NCI-H2029 treated with DMSO at 0.1 percent for 48 hours (cell line): Measurements from ENCODE around the gene GPR75.
"Not testable (repeated sequence)": the region's sequence is repeated elsewhere in the genome, so short reads cannot be mapped to it uniquely, and the experiment has no call there.

ENCODE experiments used
- DNase-seq: peaks from one replicate; lab custom pipeline; 2025; lab: John Stamatoyannopoulos, UW

The GPR75 gene

GRCh38 chr2:53852532-53852931 lies 7.2 kb downstream of the GPR75 start:
- no peak for DNase-seq

GRCh38 chr2:53851052-53851757 lies 8.6 kb downstream of the GPR75 start:
- not testable (repeated sequence) for DNase-seq

- DNase-seq = no peak
Measured at GRCh38 chr2:53848062-53848461, 11.7 kb downstream of the GPR75 start.

GRCh38 chr2:53843595-53843994 lies 16.2 kb downstream of the GPR75 start:
- DNase-seq = no peak

GRCh38 chr2:53842891-53843290 lies 16.9 kb downstream of the GPR75 start:
- DNase-seq = no peak

- not testable (repeated sequence) for DNase-seq
Measured at GRCh38 chr2:53841651-53842050, 18.1 kb downstream of the GPR75 start.

GRCh38 chr2:53840580-53840979 lies 19.2 kb downstream of the GPR75 start:
- no peak for DNase-seq

GRCh38 chr2:53829980-53830290 lies 29.8 kb downstream of the GPR75 start:
- DNase-seq = not testable (repeated sequence)

- DNase-seq = no peak
Measured at GRCh38 chr2:53829273-53829979, 30.3 kb downstream of the GPR75 start.

- DNase-seq = no peak
Measured at GRCh38 chr2:53828331-53828730, 31.4 kb downstream of the GPR75 start.

GRCh38 chr2:53827398-53828175 lies 32.2 kb downstream of the GPR75 start:
- DNase-seq = no peak

GRCh38 chr2:53826587-53827397 lies 33.0 kb downstream of the GPR75 start:
- DNase-seq = no peak

GRCh38 chr2:53826030-53826410 lies 33.7 kb downstream of the GPR75 start:
- DNase-seq = no peak

- not testable (repeated sequence) for DNase-seq
Measured at GRCh38 chr2:53823639-53824038, 36.1 kb downstream of the GPR75 start.

GRCh38 chr2:53821810-53822209 lies 38.0 kb downstream of the GPR75 start:
- DNase-seq = no peak

- DNase-seq = no peak
Measured at GRCh38 chr2:53820711-53821110, 39.1 kb downstream of the GPR75 start.

GRCh38 chr2:53820048-53820447 lies 39.7 kb downstream of the GPR75 start:
- DNase-seq = no peak

- DNase-seq = no peak
Measured at GRCh38 chr2:53819634-53820033, 40.1 kb downstream of the GPR75 start.

GRCh38 chr2:53818854-53819435 lies 40.8 kb downstream of the GPR75 start:
- DNase-seq = no peak

- DNase-seq = no peak
Measured at GRCh38 chr2:53813151-53813550, 46.6 kb downstream of the GPR75 start.

GRCh38 chr2:53811601-53812000 lies 48.2 kb downstream of the GPR75 start:
- DNase-seq = no peak
